Neural progenitor cell (in vitro differentiated cells): Measurements from ENCODE around the gene CNKSR1. TPM values are rescaled to one million over a fixed set of nuclear protein-coding genes. Genes with fewer than 3 reads are reported as not detected.

Experiments used
- DNase-seq: peaks from one replicate; pipeline ENCODE4 v3.0.0-alpha.2; 2016; ENCODE audit warnings: low spot score
- H2AFZ ChIP-seq: fragments of 200-600 bp; sonication (generic); replicated peaks from 2 replicates; pipeline ENCODE4 v1.6.1; 2016; ENCODE audit warnings: antibody characterized with exemption
- H3F3A ChIP-seq: fragments of 200-600 bp; sonication (generic); 2 replicates; pipeline ENCODE4 v1.6.1; 2016; ENCODE audit warnings: antibody characterized with exemption, low read depth
- H3K27ac ChIP-seq: fragments of 200-600 bp; sonication (generic); 2 replicates; pipeline ENCODE4 v1.5.1; 2016; ENCODE audit warnings: mild to moderate bottlenecking
- H3K27me3 ChIP-seq: fragments of 200-600 bp; sonication (generic); 2 replicates; pipeline ENCODE4 v1.6.1; 2016; ENCODE audit warnings: mild to moderate bottlenecking, moderate library complexity
- H3K36me3 ChIP-seq: fragments of 200-600 bp; sonication (generic); 2 replicates; pipeline ENCODE4 v1.5.1; 2016
- H3K4me1 ChIP-seq: fragments of 200-600 bp; sonication (generic); 2 replicates; pipeline ENCODE4 v1.6.1; 2016; ENCODE audit warnings: mixed run types
- H3K4me2 ChIP-seq: fragments of 200-600 bp; sonication (generic); 2 replicates; pipeline ENCODE4 v1.6.1; 2016
- H3K4me3 ChIP-seq: fragments of 200-600 bp; sonication (generic); 2 replicates; pipeline ENCODE4 v1.5.1; 2016
- H3K79me2 ChIP-seq: fragments of 200-600 bp; sonication (generic); 2 replicates; pipeline ENCODE4 v1.6.1; 2016; ENCODE audit warnings: low read depth
- H3K9ac ChIP-seq: fragments of 200-600 bp; sonication (generic); 2 replicates; pipeline ENCODE4 v1.6.1; 2016
- H3K9me3 ChIP-seq: fragments of 200-600 bp; sonication (generic); 2 replicates; pipeline ENCODE4 v1.5.1; 2016; ENCODE audit warnings: low read depth
- H4K20me1 ChIP-seq: fragments of 200-600 bp; sonication (generic); 2 replicates; pipeline ENCODE4 v1.6.1; 2016; ENCODE audit warnings: low read depth
- H3K27ac Mint-ChIP-seq: 3 replicates; pipeline ENCODE4 v1.8.0; 2021; ENCODE audit warnings: mixed read lengths
- H3K27me3 Mint-ChIP-seq: 2 replicates; pipeline ENCODE4 v1.8.0; 2022; ENCODE audit warnings: low read depth, mild to moderate bottlenecking, inconsistent platforms, moderate library complexity, mixed read lengths; ENCODE audit not compliant: insufficient read depth
- H3K36me3 Mint-ChIP-seq: 3 replicates; pipeline ENCODE4 v1.8.0; 2021; ENCODE audit warnings: mixed read lengths
- H3K4me1 Mint-ChIP-seq: 3 replicates; pipeline ENCODE4 v1.8.0; 2021; ENCODE audit warnings: mixed read lengths
- H3K4me3 Mint-ChIP-seq: 3 replicates; pipeline ENCODE4 v1.8.0; 2021; ENCODE audit warnings: mild to moderate bottlenecking, moderate library complexity, mixed read lengths
- H3K9me3 Mint-ChIP-seq: 3 replicates; pipeline ENCODE4 v1.8.0; 2020; ENCODE audit warnings: mixed read lengths
- EZH2 ChIP-seq: fragments of 200-600 bp; sonication (generic); IDR thresholded peaks from 2 replicates; pipeline ENCODE4 v1.6.1; 2017; ENCODE audit warnings: antibody characterized with exemption, mild to moderate bottlenecking, moderate library complexity
- EZH2phosphoT487 ChIP-seq: fragments of 200-600 bp; sonication (generic); IDR thresholded peaks from 2 replicates; pipeline ENCODE4 v1.6.1; 2017; ENCODE audit warnings: antibody characterized with exemption
- total RNA-seq: library from RNA; depleted of rRNA; stranded (reverse); fragments of >200 nt; gene quantifications from 2 replicates; pipeline ENCODE4 v1.2.3, GENCODE V29; 2015; ENCODE audit warnings: low replicate concordance
- TF ChIP-seq, protein P1 (sequence below): fragments of 200-600 bp; sonication (generic); IDR thresholded peaks from 2 replicates; pipeline ENCODE4 v1.5.1; 2017; ENCODE audit warnings: antibody characterized with exemption, mild to moderate bottlenecking

The CNKSR1 gene
- total RNA-seq, 1 donor from 2014 or later: 7.8 TPM

DNA sequence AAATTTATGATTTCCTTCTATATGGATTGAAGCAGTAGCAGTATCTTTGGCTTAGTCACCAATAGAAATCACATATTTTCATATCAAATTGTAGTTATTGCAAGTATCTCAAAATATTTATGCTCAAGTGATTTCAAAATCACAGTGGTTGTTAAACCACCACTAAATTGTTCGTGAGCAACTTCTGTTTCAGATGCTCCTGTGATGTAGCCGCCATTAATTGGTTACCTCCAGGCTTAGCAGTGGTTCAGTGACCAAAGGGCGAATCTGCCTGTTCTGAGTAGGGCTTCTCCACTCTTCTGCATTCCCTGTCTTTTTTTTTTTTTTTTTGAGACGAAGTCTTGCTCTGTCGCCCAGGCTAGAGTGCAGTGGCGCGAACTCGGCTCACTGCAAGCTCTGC is 1.9 kb upstream of the CNKSR1 start:
- peaks cover 3% of the 10 kb centered on the region for H4K20me1 ChIP-seq
- H3K79me2 ChIP-seq: peaks cover 8% of the 10 kb centered on the region
- TF ChIP-seq, protein P1, sequence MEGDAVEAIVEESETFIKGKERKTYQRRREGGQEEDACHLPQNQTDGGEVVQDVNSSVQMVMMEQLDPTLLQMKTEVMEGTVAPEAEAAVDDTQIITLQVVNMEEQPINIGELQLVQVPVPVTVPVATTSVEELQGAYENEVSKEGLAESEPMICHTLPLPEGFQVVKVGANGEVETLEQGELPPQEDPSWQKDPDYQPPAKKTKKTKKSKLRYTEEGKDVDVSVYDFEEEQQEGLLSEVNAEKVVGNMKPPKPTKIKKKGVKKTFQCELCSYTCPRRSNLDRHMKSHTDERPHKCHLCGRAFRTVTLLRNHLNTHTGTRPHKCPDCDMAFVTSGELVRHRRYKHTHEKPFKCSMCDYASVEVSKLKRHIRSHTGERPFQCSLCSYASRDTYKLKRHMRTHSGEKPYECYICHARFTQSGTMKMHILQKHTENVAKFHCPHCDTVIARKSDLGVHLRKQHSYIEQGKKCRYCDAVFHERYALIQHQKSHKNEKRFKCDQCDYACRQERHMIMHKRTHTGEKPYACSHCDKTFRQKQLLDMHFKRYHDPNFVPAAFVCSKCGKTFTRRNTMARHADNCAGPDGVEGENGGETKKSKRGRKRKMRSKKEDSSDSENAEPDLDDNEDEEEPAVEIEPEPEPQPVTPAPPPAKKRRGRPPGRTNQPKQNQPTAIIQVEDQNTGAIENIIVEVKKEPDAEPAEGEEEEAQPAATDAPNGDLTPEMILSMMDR: no peak
- TF ChIP-seq EZH2phosphoT487: no peak
- TF ChIP-seq EZH2: no peak
- H3K27ac ChIP-seq: no peak overlapping the region
- peaks cover 17% of the 10 kb centered on the region for H3K4me1 ChIP-seq
- H3K27ac Mint-ChIP-seq: no peak overlapping the region
- H3K9me3 ChIP-seq: no peaks in the 10 kb centered on the region
- no peak overlapping the region for H3K4me3 ChIP-seq
- no peak overlapping the region for H2AFZ ChIP-seq
- no peak for DNase-seq
- no peak overlapping the region for H3K4me3 Mint-ChIP-seq
- no peaks in the 10 kb centered on the region for H3K9me3 Mint-ChIP-seq
- H3K9ac ChIP-seq: no peak overlapping the region
- no peaks in the 10 kb centered on the region for H3K27me3 Mint-ChIP-seq
- no peaks in the 10 kb centered on the region for H3K27me3 ChIP-seq
- no peaks in the 10 kb centered on the region for H3K36me3 Mint-ChIP-seq
- H3K4me1 Mint-ChIP-seq: peaks cover 16% of the 10 kb centered on the region
- H3F3A ChIP-seq: peaks cover 13% of the 10 kb centered on the region
- H3K4me2 ChIP-seq: no peak overlapping the region
- no peaks in the 10 kb centered on the region for H3K36me3 ChIP-seq

- no peaks in the 10 kb centered on the region for H3K9me3 Mint-ChIP-seq
- H3K4me3 Mint-ChIP-seq: no peak overlapping the region
Observed at GRCh38 chr1:26180010-26180506, 2.8 kb downstream of the CNKSR1 start.

GRCh38 chr1:26181586-26182382 is 4.5 kb downstream of the CNKSR1 start:
- TF ChIP-seq EZH2 (no peak), EZH2phosphoT487 (no peak)
- TF ChIP-seq, protein P1: no peak
- Mint-ChIP-seq H3K4me3 (peak overlapping the region; percentile 30), H3K36me3 (peaks cover 2% of the 10 kb centered on the region), H3K9me3 (no peaks in the 10 kb centered on the region), H3K27me3 (peaks cover 7% of the 10 kb centered on the region), H3K27ac (peak overlapping the region; percentile 39), H3K4me1 (peaks cover 13% of the 10 kb centered on the region)
- no peaks in the 10 kb centered on the region for H3K27me3 ChIP-seq
- no peaks in the 10 kb centered on the region for H3K36me3 ChIP-seq
- no peak overlapping the region for H3K4me3 ChIP-seq
- H3K9me3 ChIP-seq: no peaks in the 10 kb centered on the region
- no peak overlapping the region for H2AFZ ChIP-seq
- no peak overlapping the region for H3K4me2 ChIP-seq
- peaks cover 7% of the 10 kb centered on the region for H3F3A ChIP-seq
- no peak overlapping the region for H3K27ac ChIP-seq
- H3K9ac ChIP-seq: no peak overlapping the region
- H4K20me1 ChIP-seq: no peaks in the 10 kb centered on the region
- no peaks in the 10 kb centered on the region for H3K79me2 ChIP-seq
- no peaks in the 10 kb centered on the region for H3K4me1 ChIP-seq
- no peak for DNase-seq

More at GRCh38 chr1:26180010-26180506, 2.8 kb downstream of the CNKSR1 start:
- Histone ChIP-seq H3K27me3 (no peaks in the 10 kb centered on the region), H3F3A (peaks cover 9% of the 10 kb centered on the region), H3K79me2 (no peaks in the 10 kb centered on the region), H3K4me1 (no peaks in the 10 kb centered on the region), H3K4me3 (no peak overlapping the region), H3K9me3 (no peaks in the 10 kb centered on the region), H3K4me2 (no peak overlapping the region), H4K20me1 (no peaks in the 10 kb centered on the region), H3K27ac (no peak overlapping the region), H2AFZ (no peak overlapping the region), H3K36me3 (no peaks in the 10 kb centered on the region), H3K9ac (no peak overlapping the region)
- Mint-ChIP-seq H3K27me3 (peaks cover 2% of the 10 kb centered on the region), H3K4me1 (peaks cover 13% of the 10 kb centered on the region), H3K36me3 (peaks cover 2% of the 10 kb centered on the region), H3K27ac (no peak overlapping the region)
- TF ChIP-seq EZH2 (no peak), EZH2phosphoT487 (no peak)
- TF ChIP-seq, protein P1: no peak
- DNase-seq: no peak
